ENCODE measurements around the gene SFTA2. TPM values are rescaled to one million over a fixed set of nuclear protein-coding genes. Genes with fewer than 3 reads are reported as not detected.

SFTA2 gene
- total RNA-seq, 1 experiment from 2014 or later: not detected

GRCh38 chr6:30917041-30917440, 14.9 kb downstream of the SFTA2 start:
- Histone ChIP-seq H3K4me3 (ENCODE audit: low read depth, low read length, poor library complexity, severe bottlenecking) (no peak overlapping the region), H3K36me3 (ENCODE audit: insufficient read depth, low read length, poor library complexity, severe bottlenecking) (peaks cover 27% of the 10 kb centered on the region), H3K9me3 (ENCODE audit: low read depth, low read length, poor library complexity, severe bottlenecking) (no peaks in the 10 kb centered on the region), H3K27me3 (replicated peaks; ENCODE audit: insufficient read depth, low read depth, low read length, poor library complexity) (no peaks in the 10 kb centered on the region), H3K4me1 (ENCODE audit: insufficient read depth, low read length, poor library complexity, severe bottlenecking) (peaks cover 13% of the 10 kb centered on the region), H3K27ac (ENCODE audit: low read depth, low read length, poor library complexity, severe bottlenecking) (no peak overlapping the region)
- intact Hi-C loops (cut with micrococcal nuclease; ENCODE audit: unreplicated experiment): no loop called here
- no TSS peak for BruUV-seq (replicated peaks)
- POLR2A ChIA-PET (ENCODE audit: low non-redundant PET): no interaction called here
- TF ChIP-seq EZH2 (IDR thresholded peaks at IDR 0.05; ENCODE audit: borderline replicate concordance, low read depth, low read length, poor library complexity, severe bottlenecking) (no peak), CTCF (conservative IDR thresholded peaks at IDR 0.05; ENCODE audit: low read depth, low read length) (no peak)
- DNase-seq (ENCODE audit: low spot score): no peak
- CTCF ChIA-PET: interaction anchor here (0.7 to 1.2 kb wide), 3 partner anchors 49 to 154 kb away, joined by 3 to 5 read pairs (median 4); no protein-coding TSS in a partner anchor

- intact Hi-C loops (cut with micrococcal nuclease; ENCODE audit: unreplicated experiment): loop anchor here (1.0 to 2.0 kb wide), 2 partner anchors 127 to 155 kb away; no protein-coding TSS in a partner anchor
- peak; percentile 82 for DNase-seq (ENCODE audit: low spot score)
- POLR2A ChIA-PET (ENCODE audit: low non-redundant PET): no interaction called here
- Histone ChIP-seq H3K9me3 (ENCODE audit: low read depth, low read length, poor library complexity, severe bottlenecking) (no peaks in the 10 kb centered on the region), H3K27ac (ENCODE audit: low read depth, low read length, poor library complexity, severe bottlenecking) (peak overlapping the region; percentile 75), H3K36me3 (ENCODE audit: insufficient read depth, low read length, poor library complexity, severe bottlenecking) (peaks cover 22% of the 10 kb centered on the region), H3K27me3 (replicated peaks; ENCODE audit: insufficient read depth, low read depth, low read length, poor library complexity) (no peaks in the 10 kb centered on the region), H3K4me1 (ENCODE audit: insufficient read depth, low read length, poor library complexity, severe bottlenecking) (peaks cover 13% of the 10 kb centered on the region), H3K4me3 (ENCODE audit: low read depth, low read length, poor library complexity, severe bottlenecking) (no peak overlapping the region)
- TF ChIP-seq EZH2 (IDR thresholded peaks at IDR 0.05; ENCODE audit: borderline replicate concordance, low read depth, low read length, poor library complexity, severe bottlenecking) (no peak), CTCF (conservative IDR thresholded peaks at IDR 0.05; ENCODE audit: low read depth, low read length) (peak; percentile 77)
- no TSS peak for BruUV-seq (replicated peaks)
- CTCF ChIA-PET: interaction anchor here (0.6 to 3.5 kb wide), 5 partner anchors 127 to 171 kb away, joined by 3 to 37 read pairs (median 22); no protein-coding TSS in a partner anchor
Measured at GRCh38 chr6:30915591-30915946, 16.4 kb downstream of the SFTA2 start.

- intact Hi-C loops (cut with micrococcal nuclease; ENCODE audit: unreplicated experiment): loop anchor here (1.0 to 2.0 kb wide), 2 partner anchors 128 to 155 kb away; no protein-coding TSS in a partner anchor
- no peak for DNase-seq (ENCODE audit: low spot score)
- no peaks in the 10 kb centered on the region for H3K9me3 ChIP-seq (ENCODE audit: low read depth, low read length, poor library complexity, severe bottlenecking)
- H3K36me3 ChIP-seq (ENCODE audit: insufficient read depth, low read length, poor library complexity, severe bottlenecking): peaks cover 22% of the 10 kb centered on the region
- CTCF ChIA-PET: interaction anchor here (1.2 to 3.5 kb wide), 4 partner anchors 128 to 172 kb away, joined by 10 to 37 read pairs (median 22); no protein-coding TSS in a partner anchor
- BruUV-seq (replicated peaks): no TSS peak
- no peak for TF ChIP-seq EZH2 (IDR thresholded peaks at IDR 0.05; ENCODE audit: borderline replicate concordance, low read depth, low read length, poor library complexity, severe bottlenecking)
- TF ChIP-seq CTCF (conservative IDR thresholded peaks at IDR 0.05; ENCODE audit: low read depth, low read length): no peak
- H3K27me3 ChIP-seq (replicated peaks; ENCODE audit: insufficient read depth, low read depth, low read length, poor library complexity): no peaks in the 10 kb centered on the region
- peak overlapping the region; percentile 62 for H3K4me3 ChIP-seq (ENCODE audit: low read depth, low read length, poor library complexity, severe bottlenecking)
- H3K4me1 ChIP-seq (ENCODE audit: insufficient read depth, low read length, poor library complexity, severe bottlenecking): peaks cover 13% of the 10 kb centered on the region
- POLR2A ChIA-PET (ENCODE audit: low non-redundant PET): no interaction called here
- peak overlapping the region; percentile 75 for H3K27ac ChIP-seq (ENCODE audit: low read depth, low read length, poor library complexity, severe bottlenecking)
Measured at GRCh38 chr6:30914854-30915590, 16.9 kb downstream of the SFTA2 start.

Measured in A673 (cell line).